WTC11 (cell line): ENCODE measurements around the gene TYROBP. TPM values are rescaled to one million over a fixed set of nuclear protein-coding genes. Genes with fewer than 3 reads are reported as not detected.

Source experiments
- CREB1 ChIP-seq: sonication (generic); formaldehyde crosslinking; IDR thresholded peaks from 2 replicates; pipeline ENCODE4 v1.8.0; 2023; ENCODE audit warnings: mild to moderate bottlenecking, missing genetic modification reagents
- ETV6 ChIP-seq: sonication (generic); formaldehyde crosslinking; IDR thresholded peaks from 2 replicates; pipeline ENCODE4 v1.8.1; 2022; ENCODE audit warnings: mild to moderate bottlenecking, missing genetic modification reagents
- GRHL2 ChIP-seq: fragments of 250-450 bp; sonication (Bioruptor Pico); IDR thresholded peaks from 2 replicates; pipeline ENCODE4 v1.8.0; 2022; ENCODE audit warnings: mild to moderate bottlenecking, moderate library complexity; ENCODE audit not compliant: insufficient replicate concordance, severe bottlenecking
- KAT7 ChIP-seq: sonication (generic); formaldehyde crosslinking; IDR thresholded peaks from 2 replicates; pipeline ENCODE4 v1.8.1; 2023; ENCODE audit warnings: missing genetic modification reagents, mild to moderate bottlenecking, borderline replicate concordance
- RORB ChIP-seq: fragments of 250-450 bp; sonication (Bioruptor Pico); IDR thresholded peaks from 2 replicates; pipeline ENCODE4 v1.9.0; 2021; ENCODE audit warnings: mild to moderate bottlenecking
- ZNF138 ChIP-seq: sonication (generic); formaldehyde crosslinking; conservative IDR thresholded peaks from 2 replicates; pipeline ENCODE4 v1.8.1; 2022; ENCODE audit warnings: mild to moderate bottlenecking, moderate library complexity, missing genetic modification reagents
- total RNA-seq: library from RNA; stranded (reverse); gene quantifications from 3 replicates; pipeline ENCODE4 v1.2.3, GENCODE V29; 2021
- TF ChIP-seq, protein P1 (sequence below): fragments of 250-450 bp; sonication (Bioruptor Pico); IDR thresholded peaks from 2 replicates; pipeline ENCODE4 v1.9.0; 2021; ENCODE audit warnings: moderate library complexity, mild to moderate bottlenecking, inconsistent platforms, borderline replicate concordance
- TF ChIP-seq, protein P2 (sequence below): fragments of 250-450 bp; sonication (Bioruptor Pico); IDR thresholded peaks from 2 replicates; pipeline ENCODE4 v1.9.0; 2021; ENCODE audit warnings: mild to moderate bottlenecking, borderline replicate concordance
- TF ChIP-seq, protein P3 (sequence below): fragments of 250-450 bp; sonication (Bioruptor Pico); conservative IDR thresholded peaks from 2 replicates; pipeline ENCODE4 v1.9.0; 2021; ENCODE audit warnings: mild to moderate bottlenecking
- TF ChIP-seq, protein P4 (sequence below): sonication (generic); formaldehyde crosslinking; IDR thresholded peaks from 2 replicates; pipeline ENCODE4 v1.8.0; 2022; ENCODE audit warnings: missing genetic modification reagents
- TF ChIP-seq, protein P5 (sequence below): sonication (generic); formaldehyde crosslinking; IDR thresholded peaks from 2 replicates; pipeline ENCODE4 v1.8.1; 2022; ENCODE audit warnings: missing genetic modification reagents, borderline replicate concordance
- TF ChIP-seq, protein P6 (sequence below): sonication (generic); formaldehyde crosslinking; IDR thresholded peaks from 2 replicates; pipeline ENCODE4 v1.8.1; 2023; ENCODE audit warnings: mild to moderate bottlenecking, missing genetic modification reagents, moderate library complexity

TYROBP gene
- total RNA-seq, 1 experiment from 2014 or later: 0.46 TPM

DNA sequence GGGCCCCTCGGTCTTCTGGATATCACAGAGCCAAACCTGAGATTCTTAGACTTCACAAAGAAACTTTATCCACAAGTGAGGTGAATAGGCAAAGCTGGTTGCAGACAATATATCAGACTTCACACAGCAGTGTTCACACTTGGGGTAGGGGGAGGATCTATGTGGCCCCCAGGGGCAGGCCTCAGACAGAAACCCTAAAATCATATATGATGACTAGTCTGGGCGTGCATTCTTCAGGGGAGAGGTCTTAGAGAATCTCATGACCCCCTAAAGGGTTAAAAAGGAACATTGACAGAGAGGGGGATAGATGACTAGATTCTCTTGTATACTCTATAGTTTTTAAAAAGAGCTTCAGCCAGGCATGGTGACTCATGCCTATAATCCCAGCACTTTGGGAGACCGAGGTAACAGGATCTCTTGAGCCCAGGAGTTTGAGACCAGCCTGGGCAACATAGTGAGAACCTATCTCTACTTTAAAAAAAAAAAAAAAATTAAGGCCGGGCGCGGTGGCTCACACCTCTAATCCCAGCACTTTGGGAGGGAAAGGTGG lies 2.8 kb downstream of the TYROBP start (continued):
- TF ChIP-seq RORB (CRISPR knock-in tag) (no peak), GRHL2 (CRISPR knock-in tag) (no peak), ZNF138 (CRISPR knock-in tag) (no peak), KAT7 (no peak), ETV6 (no peak), CREB1 (CRISPR knock-in tag) (no peak)
- TF ChIP-seq, protein P1, sequence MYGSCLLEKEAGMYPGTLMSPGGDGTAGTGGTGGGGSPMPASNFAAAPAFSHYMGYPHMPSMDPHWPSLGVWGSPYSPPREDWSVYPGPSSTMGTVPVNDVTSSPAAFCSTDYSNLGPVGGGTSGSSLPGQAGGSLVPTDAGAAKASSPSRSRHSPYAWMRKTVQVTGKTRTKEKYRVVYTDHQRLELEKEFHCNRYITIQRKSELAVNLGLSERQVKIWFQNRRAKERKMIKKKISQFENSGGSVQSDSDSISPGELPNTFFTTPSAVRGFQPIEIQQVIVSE (CRISPR knock-in tag): no peak
- TF ChIP-seq, protein P2, sequence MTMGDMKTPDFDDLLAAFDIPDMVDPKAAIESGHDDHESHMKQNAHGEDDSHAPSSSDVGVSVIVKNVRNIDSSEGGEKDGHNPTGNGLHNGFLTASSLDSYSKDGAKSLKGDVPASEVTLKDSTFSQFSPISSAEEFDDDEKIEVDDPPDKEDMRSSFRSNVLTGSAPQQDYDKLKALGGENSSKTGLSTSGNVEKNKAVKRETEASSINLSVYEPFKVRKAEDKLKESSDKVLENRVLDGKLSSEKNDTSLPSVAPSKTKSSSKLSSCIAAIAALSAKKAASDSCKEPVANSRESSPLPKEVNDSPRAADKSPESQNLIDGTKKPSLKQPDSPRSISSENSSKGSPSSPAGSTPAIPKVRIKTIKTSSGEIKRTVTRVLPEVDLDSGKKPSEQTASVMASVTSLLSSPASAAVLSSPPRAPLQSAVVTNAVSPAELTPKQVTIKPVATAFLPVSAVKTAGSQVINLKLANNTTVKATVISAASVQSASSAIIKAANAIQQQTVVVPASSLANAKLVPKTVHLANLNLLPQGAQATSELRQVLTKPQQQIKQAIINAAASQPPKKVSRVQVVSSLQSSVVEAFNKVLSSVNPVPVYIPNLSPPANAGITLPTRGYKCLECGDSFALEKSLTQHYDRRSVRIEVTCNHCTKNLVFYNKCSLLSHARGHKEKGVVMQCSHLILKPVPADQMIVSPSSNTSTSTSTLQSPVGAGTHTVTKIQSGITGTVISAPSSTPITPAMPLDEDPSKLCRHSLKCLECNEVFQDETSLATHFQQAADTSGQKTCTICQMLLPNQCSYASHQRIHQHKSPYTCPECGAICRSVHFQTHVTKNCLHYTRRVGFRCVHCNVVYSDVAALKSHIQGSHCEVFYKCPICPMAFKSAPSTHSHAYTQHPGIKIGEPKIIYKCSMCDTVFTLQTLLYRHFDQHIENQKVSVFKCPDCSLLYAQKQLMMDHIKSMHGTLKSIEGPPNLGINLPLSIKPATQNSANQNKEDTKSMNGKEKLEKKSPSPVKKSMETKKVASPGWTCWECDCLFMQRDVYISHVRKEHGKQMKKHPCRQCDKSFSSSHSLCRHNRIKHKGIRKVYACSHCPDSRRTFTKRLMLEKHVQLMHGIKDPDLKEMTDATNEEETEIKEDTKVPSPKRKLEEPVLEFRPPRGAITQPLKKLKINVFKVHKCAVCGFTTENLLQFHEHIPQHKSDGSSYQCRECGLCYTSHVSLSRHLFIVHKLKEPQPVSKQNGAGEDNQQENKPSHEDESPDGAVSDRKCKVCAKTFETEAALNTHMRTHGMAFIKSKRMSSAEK: no peak
- TF ChIP-seq, protein P3, sequence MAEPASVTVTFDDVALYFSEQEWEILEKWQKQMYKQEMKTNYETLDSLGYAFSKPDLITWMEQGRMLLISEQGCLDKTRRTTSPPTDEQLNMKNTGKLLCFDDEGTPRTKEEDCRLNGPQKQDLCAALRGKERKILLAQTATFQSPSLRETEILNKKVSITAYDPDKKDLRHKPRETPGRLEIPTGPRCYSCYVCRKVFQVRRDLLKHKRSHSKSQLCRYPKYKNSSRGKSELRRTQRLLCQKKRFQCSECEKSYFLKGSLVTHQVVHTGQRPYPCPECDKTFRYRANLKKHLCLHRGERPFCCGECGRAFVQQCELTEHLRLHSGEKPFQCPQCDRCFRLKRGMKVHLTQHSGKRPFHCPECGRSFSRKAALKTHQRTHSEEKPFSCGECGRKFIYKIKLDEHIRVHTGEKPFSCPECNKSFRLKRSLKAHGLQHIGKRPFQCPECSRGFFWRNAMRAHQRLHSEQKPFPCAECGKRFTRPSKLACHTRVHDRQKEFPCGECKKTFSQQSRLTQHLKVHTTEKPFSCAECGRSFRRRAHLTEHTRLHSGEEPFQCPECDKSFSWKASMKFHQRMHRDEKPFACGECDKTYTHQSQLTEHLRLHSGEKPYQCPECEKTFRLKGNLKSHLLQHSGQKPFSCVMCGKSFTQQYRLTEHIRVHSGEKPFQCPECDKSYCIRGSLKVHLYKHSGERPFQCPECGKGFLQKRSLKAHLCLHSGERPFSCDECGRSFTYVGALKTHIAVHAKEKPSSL (CRISPR knock-in tag): no peak
- TF ChIP-seq, protein P4, sequence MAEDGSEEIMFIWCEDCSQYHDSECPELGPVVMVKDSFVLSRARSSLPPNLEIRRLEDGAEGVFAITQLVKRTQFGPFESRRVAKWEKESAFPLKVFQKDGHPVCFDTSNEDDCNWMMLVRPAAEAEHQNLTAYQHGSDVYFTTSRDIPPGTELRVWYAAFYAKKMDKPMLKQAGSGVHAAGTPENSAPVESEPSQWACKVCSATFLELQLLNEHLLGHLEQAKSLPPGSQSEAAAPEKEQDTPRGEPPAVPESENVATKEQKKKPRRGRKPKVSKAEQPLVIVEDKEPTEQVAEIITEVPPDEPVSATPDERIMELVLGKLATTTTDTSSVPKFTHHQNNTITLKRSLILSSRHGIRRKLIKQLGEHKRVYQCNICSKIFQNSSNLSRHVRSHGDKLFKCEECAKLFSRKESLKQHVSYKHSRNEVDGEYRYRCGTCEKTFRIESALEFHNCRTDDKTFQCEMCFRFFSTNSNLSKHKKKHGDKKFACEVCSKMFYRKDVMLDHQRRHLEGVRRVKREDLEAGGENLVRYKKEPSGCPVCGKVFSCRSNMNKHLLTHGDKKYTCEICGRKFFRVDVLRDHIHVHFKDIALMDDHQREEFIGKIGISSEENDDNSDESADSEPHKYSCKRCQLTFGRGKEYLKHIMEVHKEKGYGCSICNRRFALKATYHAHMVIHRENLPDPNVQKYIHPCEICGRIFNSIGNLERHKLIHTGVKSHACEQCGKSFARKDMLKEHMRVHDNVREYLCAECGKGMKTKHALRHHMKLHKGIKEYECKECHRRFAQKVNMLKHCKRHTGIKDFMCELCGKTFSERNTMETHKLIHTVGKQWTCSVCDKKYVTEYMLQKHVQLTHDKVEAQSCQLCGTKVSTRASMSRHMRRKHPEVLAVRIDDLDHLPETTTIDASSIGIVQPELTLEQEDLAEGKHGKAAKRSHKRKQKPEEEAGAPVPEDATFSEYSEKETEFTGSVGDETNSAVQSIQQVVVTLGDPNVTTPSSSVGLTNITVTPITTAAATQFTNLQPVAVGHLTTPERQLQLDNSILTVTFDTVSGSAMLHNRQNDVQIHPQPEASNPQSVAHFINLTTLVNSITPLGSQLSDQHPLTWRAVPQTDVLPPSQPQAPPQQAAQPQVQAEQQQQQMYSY: no peak
- TF ChIP-seq, protein P5, sequence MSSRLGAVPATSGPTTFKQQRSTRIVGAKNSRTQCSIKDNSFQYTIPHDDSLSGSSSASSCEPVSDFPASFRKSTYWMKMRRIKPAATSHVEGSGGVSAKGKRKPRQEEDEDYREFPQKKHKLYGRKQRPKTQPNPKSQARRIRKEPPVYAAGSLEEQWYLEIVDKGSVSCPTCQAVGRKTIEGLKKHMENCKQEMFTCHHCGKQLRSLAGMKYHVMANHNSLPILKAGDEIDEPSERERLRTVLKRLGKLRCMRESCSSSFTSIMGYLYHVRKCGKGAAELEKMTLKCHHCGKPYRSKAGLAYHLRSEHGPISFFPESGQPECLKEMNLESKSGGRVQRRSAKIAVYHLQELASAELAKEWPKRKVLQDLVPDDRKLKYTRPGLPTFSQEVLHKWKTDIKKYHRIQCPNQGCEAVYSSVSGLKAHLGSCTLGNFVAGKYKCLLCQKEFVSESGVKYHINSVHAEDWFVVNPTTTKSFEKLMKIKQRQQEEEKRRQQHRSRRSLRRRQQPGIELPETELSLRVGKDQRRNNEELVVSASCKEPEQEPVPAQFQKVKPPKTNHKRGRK (CRISPR knock-in tag): no peak
- TF ChIP-seq, protein P6, sequence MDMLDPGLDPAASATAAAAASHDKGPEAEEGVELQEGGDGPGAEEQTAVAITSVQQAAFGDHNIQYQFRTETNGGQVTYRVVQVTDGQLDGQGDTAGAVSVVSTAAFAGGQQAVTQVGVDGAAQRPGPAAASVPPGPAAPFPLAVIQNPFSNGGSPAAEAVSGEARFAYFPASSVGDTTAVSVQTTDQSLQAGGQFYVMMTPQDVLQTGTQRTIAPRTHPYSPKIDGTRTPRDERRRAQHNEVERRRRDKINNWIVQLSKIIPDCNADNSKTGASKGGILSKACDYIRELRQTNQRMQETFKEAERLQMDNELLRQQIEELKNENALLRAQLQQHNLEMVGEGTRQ (CRISPR knock-in tag): no peak
- TF ChIP-seq, all 79 proteins: peak for 0
